Measurements from ENCODE around the gene CAPN15. TPM values are rescaled to one million over a fixed set of nuclear protein-coding genes. Genes with fewer than 3 reads are reported as not detected.

CAPN15 gene
- total and polyA plus RNA-seq, 4 donors: 14.4 to 64.1 (median 38.9) TPM

GRCh38 chr16:586645-587590 is 59.4 kb downstream of the CAPN15 start:
- Histone ChIP-seq H3K27ac (ENCODE audit: low read depth in 1 of 2, low read length in 1 of 2) (no peak overlapping the region), H3K27me3 (ENCODE audit: control insufficient read depth in 3 of 3, insufficient read depth in 3 of 3, low read length in 2 of 3) (no peaks in the 10 kb centered on the region), H3K4me1 (ENCODE audit: control insufficient read depth in 5 of 5, insufficient read depth in 5 of 5, low read length in 5 of 5) (peaks cover 0 to 35% (median 14%) of the 10 kb centered on the region in 5 donors), H3K36me3 (ENCODE audit: control insufficient read depth in 4 of 4, insufficient read depth in 4 of 4, low read length in 4 of 4) (peaks cover 0 to 8% (median 0%) of the 10 kb centered on the region in 4 donors), H3K9me3 (ENCODE audit: control insufficient read depth in 4 of 4, insufficient read depth in 3 of 4, low read length in 3 of 4) (no peaks in the 10 kb centered on the region), H3K4me3 (no peak overlapping the region), H3K9ac (ENCODE audit: insufficient read depth in 1 of 2, low read length in 2 of 2) (no peak overlapping the region)
- DNase-seq (no peak), ATAC-seq (ENCODE audit: insufficient read depth, low FRiP score) (no peak)
- 79 to 82% methylated on average over 14 of the region's 14 CpGs for WGBS, 2 donors
- TF ChIP-seq CTCF (IDR thresholded peaks at IDR 0.05; ENCODE audit: control extremely low read depth, extremely low read depth): no peak

DNA sequence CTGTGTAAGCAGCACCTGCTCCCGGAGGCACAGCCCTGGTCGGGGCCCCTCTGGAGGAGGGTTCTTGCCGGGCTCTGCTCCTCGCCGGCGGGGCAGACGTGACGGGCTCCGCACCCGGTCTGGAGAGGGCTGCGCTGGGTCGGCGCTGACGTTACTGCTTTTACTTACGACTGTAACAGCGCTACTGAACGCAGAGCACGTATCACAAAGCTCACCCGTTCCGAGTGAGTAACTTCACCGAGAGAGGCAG is 61.1 kb downstream of the CAPN15 start:
- DNase-seq: peak; percentile 55 to 70 (median 61)
- ATAC-seq (ENCODE audit: insufficient read depth, low FRiP score): no peak
- Histone ChIP-seq H3K36me3 (ENCODE audit: control insufficient read depth in 4 of 4, insufficient read depth in 4 of 4, low read length in 4 of 4) (no peaks in the 10 kb centered on the region), H3K27ac (ENCODE audit: low read depth in 1 of 2, low read length in 1 of 2) (peak overlapping the region; percentile 94 to 99), H3K9me3 (ENCODE audit: control insufficient read depth in 4 of 4, insufficient read depth in 3 of 4, low read length in 3 of 4) (no peaks in the 10 kb centered on the region), H3K27me3 (ENCODE audit: control insufficient read depth in 3 of 3, insufficient read depth in 3 of 3, low read length in 2 of 3) (no peaks in the 10 kb centered on the region), H3K4me3 (peak overlapping the region; percentile 84), H3K9ac (ENCODE audit: insufficient read depth in 1 of 2, low read length in 2 of 2) (peak overlapping the region; percentile 56 to 63), H3K4me1 (ENCODE audit: control insufficient read depth in 5 of 5, insufficient read depth in 5 of 5, low read length in 5 of 5) (peaks cover 0 to 52% (median 25%) of the 10 kb centered on the region in 5 donors)
- WGBS, 2 donors: 0% methylated on average over 21 of the region's 21 CpGs
- TF ChIP-seq CTCF (IDR thresholded peaks at IDR 0.05; ENCODE audit: control extremely low read depth, extremely low read depth): no peak

GRCh38 chr16:588889-589657 is 61.6 kb downstream of the CAPN15 start:
- no peaks in the 10 kb centered on the region for H3K9me3 ChIP-seq (ENCODE audit: control insufficient read depth in 4 of 4, insufficient read depth in 3 of 4, low read length in 3 of 4)
- no peaks in the 10 kb centered on the region for H3K36me3 ChIP-seq (ENCODE audit: control insufficient read depth in 4 of 4, insufficient read depth in 4 of 4, low read length in 4 of 4)
- no peak for TF ChIP-seq CTCF (IDR thresholded peaks at IDR 0.05; ENCODE audit: control extremely low read depth, extremely low read depth)
- 1% methylated on average over 83 to 107 of the region's 107 CpGs for WGBS, 2 donors
- H3K27ac ChIP-seq (ENCODE audit: low read depth in 1 of 2, low read length in 1 of 2): peak overlapping the region; percentile 94 to 99
- peak; percentile 98 for DNase-seq
- no peaks in the 10 kb centered on the region for H3K27me3 ChIP-seq (ENCODE audit: control insufficient read depth in 3 of 3, insufficient read depth in 3 of 3, low read length in 2 of 3)
- H3K9ac ChIP-seq (ENCODE audit: insufficient read depth in 1 of 2, low read length in 2 of 2): peak overlapping the region; percentile 56 to 63
- H3K4me1 ChIP-seq (ENCODE audit: control insufficient read depth in 5 of 5, insufficient read depth in 5 of 5, low read length in 5 of 5): peaks cover 0 to 53% (median 25%) of the 10 kb centered on the region in 5 donors
- peak; percentile 87 for ATAC-seq (ENCODE audit: insufficient read depth, low FRiP score)
- H3K4me3 ChIP-seq: peak overlapping the region; percentile 84

All from lung (tissue), 12 donors.